Testis (tissue), 3 donors: ENCODE measurements around the gene EHBP1. TPM values are rescaled to one million over a fixed set of nuclear protein-coding genes. Genes with fewer than 3 reads are reported as not detected.
A peak's percentile ranks its signal among the peaks of the same experiment; 100 is the strongest.

Experiments used
- DNase-seq: peaks from one replicate; pipeline ENCODE4 v3.0.0-alpha.2; 2019
- H3K27ac ChIP-seq, 2 donors: fragments of 200-600 bp; sonication (generic); one replicate each; pipeline ENCODE4 v1.5.1; 2019
- H3K27me3 ChIP-seq: fragments of 200-600 bp; sonication (generic); one replicate; pipeline ENCODE4 v1.5.1; 2019
- H3K36me3 ChIP-seq: fragments of 200-600 bp; sonication (generic); one replicate; pipeline ENCODE4 v1.5.1; 2017; ENCODE audit warnings: low read depth; ENCODE audit errors: missing control alignments
- H3K4me1 ChIP-seq: fragments of 200-600 bp; sonication (generic); one replicate; pipeline ENCODE4 v1.5.1; 2019
- H3K4me3 ChIP-seq, 2 donors: fragments of 200-600 bp; sonication (generic); one replicate each; pipeline ENCODE4 v1.5.1; 2017 to 2019
- H3K9me3 ChIP-seq: fragments of 200-600 bp; sonication (generic); one replicate; pipeline ENCODE4 v1.5.1; 2017
- POLR2A ChIP-seq: fragments of 450-650 bp; IDR thresholded peaks from one replicate; pipeline ENCODE4 v1.6.1; 2017; ENCODE audit warnings: antibody characterized with exemption, mild to moderate bottlenecking, moderate library complexity
- WGBS, 2 donors: methylation state at CpG; one replicate each; pipeline ENCODE4 v1.1.5; 2018; 5-methylcytosine and 5-hydroxymethylcytosine counted together
- intact Hi-C: fragments of 100-400 bp; cut with DNase I; formaldehyde crosslinking; loops from one replicate; pipeline ENCODE4 v1.15.1; 2023; ENCODE audit warnings: low total_unique reads
- polyA plus RNA-seq: library from polyadenylated mRNA; stranded (reverse); fragments of 350-450 nt; fragmentation: Illumina TruSeq; extraction: RNeasy Lipid Tissue Mini Kit (QIAGEN cat#74804); gene quantifications from one replicate; pipeline ENCODE4 v1.2.3, GENCODE V29; 2014; ENCODE audit warnings: low read depth, low replicate concordance; ENCODE audit not compliant: insufficient read depth
- total RNA-seq, 2 donors: library from RNA; depleted of rRNA; stranded (reverse); fragments of >200 nt; gene quantifications; one replicate each; pipeline ENCODE4 v1.2.3, GENCODE V29; 2016
- TF ChIP-seq, protein P1 (sequence below), 3 experiments: fragments of 450-650 bp in 2 of 3; fragments of 200-600 bp in 1 of 3; sonication (generic) in 1 of 3; IDR thresholded peaks; one replicate each; pipeline ENCODE4 v1.5.1; 2016 to 2019; ENCODE audit warnings: antibody characterized with exemption in 3 of 3, mild to moderate bottlenecking in 2 of 3, moderate library complexity in 1 of 3

The EHBP1 gene
- total and polyA plus RNA-seq, 3 donors from 2014 or later = 69.3 to 99.5 (median 86.8) TPM

DNA sequence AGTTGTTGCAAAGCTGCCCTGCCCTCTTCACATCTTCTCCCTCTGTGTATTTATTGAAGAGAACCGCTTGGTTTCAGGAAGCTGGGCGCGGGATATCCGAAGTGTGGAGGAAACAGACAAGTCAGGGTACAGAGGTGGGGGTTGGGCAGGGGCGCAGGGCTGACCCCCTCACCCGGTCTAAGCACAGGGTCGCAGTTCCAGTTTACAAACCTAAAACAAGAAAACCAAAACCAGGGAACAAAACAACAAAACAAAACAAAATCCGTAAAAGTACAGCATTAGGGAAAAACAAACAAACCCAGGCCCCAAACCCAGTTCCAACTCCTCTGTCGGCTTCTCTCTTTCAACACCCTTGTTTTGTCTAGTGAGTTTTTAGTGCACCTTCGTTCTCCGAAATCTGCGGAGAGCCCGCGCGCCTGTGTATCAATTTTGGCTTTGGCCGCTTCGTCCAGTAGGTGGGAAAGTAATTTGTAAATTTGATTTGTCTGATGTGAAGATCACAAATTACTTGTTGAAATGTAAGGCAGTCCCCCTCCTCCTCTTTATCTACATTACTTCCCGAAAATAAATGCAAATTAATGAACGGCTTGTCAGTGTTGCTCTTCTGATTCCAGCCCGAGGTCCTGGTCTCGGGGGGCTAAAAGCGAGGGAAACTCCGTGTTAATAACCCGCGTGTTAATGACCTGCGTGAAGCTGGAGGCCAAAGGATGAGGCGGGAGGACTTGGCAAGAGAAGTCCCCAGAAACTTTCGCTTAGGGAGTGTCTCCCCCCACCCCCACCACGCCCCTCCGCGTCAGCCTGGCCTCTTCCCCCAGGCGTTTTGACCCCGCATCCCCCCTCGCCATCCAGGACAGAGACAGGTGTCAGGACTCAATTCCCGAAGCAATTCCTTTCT lies 352.0 kb downstream of the EHBP1 start:
- H3K27me3 ChIP-seq = peaks cover 4% of the 10 kb centered on the region
- H3K4me1 ChIP-seq = peaks cover 13% of the 10 kb centered on the region
- no peaks in the 10 kb centered on the region for H3K9me3 ChIP-seq
- 17 to 20% methylated on average over 28 to 35 of the region's 35 CpGs for WGBS, 2 donors
- intact Hi-C loops = no loop called here
- H3K4me3 ChIP-seq = no peak overlapping the region
- H3K27ac ChIP-seq = no peak overlapping the region
- DNase-seq = no peak
- no peaks in the 10 kb centered on the region for H3K36me3 ChIP-seq
- TF ChIP-seq POLR2A = no peak
- TF ChIP-seq, protein P1, sequence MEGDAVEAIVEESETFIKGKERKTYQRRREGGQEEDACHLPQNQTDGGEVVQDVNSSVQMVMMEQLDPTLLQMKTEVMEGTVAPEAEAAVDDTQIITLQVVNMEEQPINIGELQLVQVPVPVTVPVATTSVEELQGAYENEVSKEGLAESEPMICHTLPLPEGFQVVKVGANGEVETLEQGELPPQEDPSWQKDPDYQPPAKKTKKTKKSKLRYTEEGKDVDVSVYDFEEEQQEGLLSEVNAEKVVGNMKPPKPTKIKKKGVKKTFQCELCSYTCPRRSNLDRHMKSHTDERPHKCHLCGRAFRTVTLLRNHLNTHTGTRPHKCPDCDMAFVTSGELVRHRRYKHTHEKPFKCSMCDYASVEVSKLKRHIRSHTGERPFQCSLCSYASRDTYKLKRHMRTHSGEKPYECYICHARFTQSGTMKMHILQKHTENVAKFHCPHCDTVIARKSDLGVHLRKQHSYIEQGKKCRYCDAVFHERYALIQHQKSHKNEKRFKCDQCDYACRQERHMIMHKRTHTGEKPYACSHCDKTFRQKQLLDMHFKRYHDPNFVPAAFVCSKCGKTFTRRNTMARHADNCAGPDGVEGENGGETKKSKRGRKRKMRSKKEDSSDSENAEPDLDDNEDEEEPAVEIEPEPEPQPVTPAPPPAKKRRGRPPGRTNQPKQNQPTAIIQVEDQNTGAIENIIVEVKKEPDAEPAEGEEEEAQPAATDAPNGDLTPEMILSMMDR (IDR thresholded peaks at IDR 0.05) = no peak

GRCh38 chr2:63058144-63058920 lies 352.8 kb downstream of the EHBP1 start:
- Histone ChIP-seq H3K27me3 (peaks cover 4% of the 10 kb centered on the region), H3K36me3 (no peaks in the 10 kb centered on the region), H3K9me3 (no peaks in the 10 kb centered on the region), H3K4me3 (peak overlapping the region; percentile 39 to 43), H3K27ac (no peak overlapping the region), H3K4me1 (peaks cover 13% of the 10 kb centered on the region)
- no peak for TF ChIP-seq POLR2A
- TF ChIP-seq, protein P1 (IDR thresholded peaks at IDR 0.05) = no peak
- 4 to 9% methylated on average over 18 to 35 of the region's 35 CpGs for WGBS, 2 donors
- DNase-seq = peak; percentile 25
- intact Hi-C loops = no loop called here

GRCh38 chr2:63058921-63059792 lies 353.6 kb downstream of the EHBP1 start:
- Histone ChIP-seq H3K4me3 (peak overlapping the region; percentile 39 to 43), H3K9me3 (no peaks in the 10 kb centered on the region), H3K36me3 (no peaks in the 10 kb centered on the region), H3K27ac (no peak overlapping the region), H3K4me1 (peaks cover 8% of the 10 kb centered on the region), H3K27me3 (peaks cover 4% of the 10 kb centered on the region)
- no peak for TF ChIP-seq POLR2A
- TF ChIP-seq, protein P1 (IDR thresholded peaks at IDR 0.05) = no peak
- DNase-seq = peak; percentile 36
- intact Hi-C loops = no loop called here
- WGBS, 2 donors = 6 to 10% methylated on average over 15 to 50 of the region's 67 CpGs

GRCh38 chr2:63059793-63060471 lies 354.4 kb downstream of the EHBP1 start:
- Histone ChIP-seq H3K4me1 (peaks cover 8% of the 10 kb centered on the region), H3K27me3 (peaks cover 4% of the 10 kb centered on the region), H3K36me3 (no peaks in the 10 kb centered on the region), H3K4me3 (peak overlapping the region; percentile 39 to 43), H3K27ac (no peak overlapping the region), H3K9me3 (no peaks in the 10 kb centered on the region)
- no peak for TF ChIP-seq POLR2A
- TF ChIP-seq, protein P1 (IDR thresholded peaks at IDR 0.05) = no peak
- WGBS, 2 donors = 9 to 17% methylated on average over 15 to 25 of the region's 39 CpGs
- peak; percentile 15 for DNase-seq
- intact Hi-C loops = no loop called here
